Measurements from ENCODE around the gene BPIFB6.

The BPIFB6 gene

DNA sequence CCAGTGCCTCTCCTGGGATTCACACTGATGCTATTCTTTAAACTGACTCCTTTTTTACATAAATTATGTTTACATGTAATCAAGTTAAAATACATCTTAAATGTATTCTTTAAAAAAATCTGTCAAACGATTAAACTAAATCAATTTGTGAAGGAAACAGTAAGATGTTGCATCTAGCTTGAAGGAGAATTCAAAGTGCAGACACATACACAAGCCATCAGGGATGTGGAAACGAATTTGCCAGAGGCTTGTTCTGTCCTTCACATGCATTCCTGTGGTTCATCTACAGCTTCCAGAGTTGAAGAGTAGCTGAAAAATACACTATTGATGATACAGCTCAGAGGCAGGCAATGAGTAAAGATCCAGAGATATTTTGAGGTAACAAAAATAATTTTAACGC, 15.0 kb downstream of the BPIFB6 start:
- Mint-ChIP-seq H3K27ac (no peak overlapping the region), H3K36me3 (ENCODE audit: low read depth) (peaks cover 2% of the 10 kb centered on the region), H3K9me3 (peaks cover 18% of the 10 kb centered on the region), H3K4me1 (ENCODE audit: low read depth) (no peaks in the 10 kb centered on the region), H3K4me3 (no peak overlapping the region), H3K27me3 (no peaks in the 10 kb centered on the region)
- DNase-seq = no peak

- Mint-ChIP-seq H3K27ac (no peak overlapping the region), H3K9me3 (peaks cover 2% of the 10 kb centered on the region), H3K4me3 (no peak overlapping the region), H3K27me3 (no peaks in the 10 kb centered on the region), H3K36me3 (ENCODE audit: low read depth) (no peaks in the 10 kb centered on the region), H3K4me1 (ENCODE audit: low read depth) (no peaks in the 10 kb centered on the region)
- no peak for DNase-seq
These were observed 19.9 kb downstream of the BPIFB6 start for GRCh38 chr20:33051333-33051732.

GRCh38 chr20:33053291-33054106, 22.1 kb downstream of the BPIFB6 start, which contains the start of gene BPIFB3:
TSS of gene BPIFB3 (plus strand) at chr20:33053903. CDS start at chr20:33055436, 1,533 bp downstream.
- Mint-ChIP-seq H3K27ac (no peak within 1 kb of the TSS), H3K4me1 (ENCODE audit: low read depth) (no peaks in the 10 kb centered on the region), H3K36me3 (ENCODE audit: low read depth) (no peaks in the 10 kb centered on the region), H3K9me3 (no peaks in the 10 kb centered on the region), H3K27me3 (no peaks in the 10 kb centered on the region), H3K4me3 (no peak within 1 kb of the TSS)
- DNase-seq = no peak

GRCh38 chr20:33054381-33054780, 22.9 kb downstream of the BPIFB6 start:
- no peaks in the 10 kb centered on the region for H3K4me1 Mint-ChIP-seq (ENCODE audit: low read depth)
- DNase-seq = no peak
- H3K27me3 Mint-ChIP-seq = no peaks in the 10 kb centered on the region
- H3K9me3 Mint-ChIP-seq = no peaks in the 10 kb centered on the region
- no peak overlapping the region for H3K27ac Mint-ChIP-seq
- no peak overlapping the region for H3K4me3 Mint-ChIP-seq
- no peaks in the 10 kb centered on the region for H3K36me3 Mint-ChIP-seq (ENCODE audit: low read depth)

DNA sequence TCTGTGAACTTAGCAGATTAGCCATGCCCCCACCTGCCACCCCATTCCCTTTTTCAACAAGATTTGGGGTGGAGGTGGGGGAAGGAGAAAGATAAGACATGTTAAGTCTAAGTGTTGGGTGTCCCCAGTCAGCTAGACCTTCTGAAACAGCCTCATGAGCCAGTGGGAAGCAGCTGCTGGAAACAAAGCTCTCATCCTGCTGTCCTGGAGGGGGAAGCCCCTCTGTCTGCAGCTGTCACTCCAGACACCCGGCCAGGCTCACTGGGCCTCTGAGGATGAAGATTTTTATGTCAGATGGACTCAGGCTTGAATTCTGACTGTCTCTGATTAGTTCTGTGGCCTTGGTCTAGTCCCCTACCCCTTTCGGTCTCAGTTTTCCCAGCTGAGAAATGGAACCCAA, 23.3 kb downstream of the BPIFB6 start:
- no peak overlapping the region for H3K27ac Mint-ChIP-seq
- no peak for DNase-seq

GRCh38 chr20:33059136-33059535, 27.7 kb downstream of the BPIFB6 start:
- H3K9me3 Mint-ChIP-seq = no peaks in the 10 kb centered on the region
- no peak overlapping the region for H3K4me3 Mint-ChIP-seq
- H3K4me1 Mint-ChIP-seq (ENCODE audit: low read depth) = no peaks in the 10 kb centered on the region
- no peak overlapping the region for H3K27ac Mint-ChIP-seq
- H3K36me3 Mint-ChIP-seq (ENCODE audit: low read depth) = no peaks in the 10 kb centered on the region
- DNase-seq = no peak
- no peaks in the 10 kb centered on the region for H3K27me3 Mint-ChIP-seq

More for the DNA sequence above, 23.3 kb downstream of the BPIFB6 start:
- Mint-ChIP-seq H3K4me1 (ENCODE audit: low read depth) (no peaks in the 10 kb centered on the region), H3K4me3 (no peak overlapping the region), H3K36me3 (ENCODE audit: low read depth) (no peaks in the 10 kb centered on the region), H3K9me3 (no peaks in the 10 kb centered on the region), H3K27me3 (no peaks in the 10 kb centered on the region)

- no peaks in the 10 kb centered on the region for H3K36me3 Mint-ChIP-seq (ENCODE audit: low read depth)
- no peak overlapping the region for H3K4me3 Mint-ChIP-seq
These were observed 28.4 kb downstream of the BPIFB6 start for GRCh38 chr20:33059741-33060390.

GRCh38 chr20:33061658-33062028, 30.2 kb downstream of the BPIFB6 start:
- no peaks in the 10 kb centered on the region for H3K27me3 Mint-ChIP-seq
- no peak overlapping the region for H3K4me3 Mint-ChIP-seq
- no peak overlapping the region for H3K27ac Mint-ChIP-seq
- H3K36me3 Mint-ChIP-seq (ENCODE audit: low read depth) = no peaks in the 10 kb centered on the region
- no peak for DNase-seq
- H3K9me3 Mint-ChIP-seq = no peaks in the 10 kb centered on the region
- H3K4me1 Mint-ChIP-seq (ENCODE audit: low read depth) = no peaks in the 10 kb centered on the region

More at GRCh38 chr20:33059741-33060390, 28.4 kb downstream of the BPIFB6 start:
- Mint-ChIP-seq H3K27me3 (no peaks in the 10 kb centered on the region), H3K9me3 (no peaks in the 10 kb centered on the region), H3K27ac (no peak overlapping the region), H3K4me1 (ENCODE audit: low read depth) (no peaks in the 10 kb centered on the region)
- no peak for DNase-seq

GRCh38 chr20:33062105-33062824, 30.8 kb downstream of the BPIFB6 start:
- H3K36me3 Mint-ChIP-seq (ENCODE audit: low read depth) = no peaks in the 10 kb centered on the region
- no peaks in the 10 kb centered on the region for H3K27me3 Mint-ChIP-seq
- no peaks in the 10 kb centered on the region for H3K9me3 Mint-ChIP-seq
- no peak for DNase-seq
- H3K4me1 Mint-ChIP-seq (ENCODE audit: low read depth) = no peaks in the 10 kb centered on the region
- H3K4me3 Mint-ChIP-seq = no peak overlapping the region
- no peak overlapping the region for H3K27ac Mint-ChIP-seq

- no peaks in the 10 kb centered on the region for H3K27me3 Mint-ChIP-seq
- H3K36me3 Mint-ChIP-seq (ENCODE audit: low read depth) = no peaks in the 10 kb centered on the region
- no peak overlapping the region for H3K27ac Mint-ChIP-seq
- no peak overlapping the region for H3K4me3 Mint-ChIP-seq
- no peaks in the 10 kb centered on the region for H3K9me3 Mint-ChIP-seq
- no peak for DNase-seq
- H3K4me1 Mint-ChIP-seq (ENCODE audit: low read depth) = peaks cover under 1% of the 10 kb centered on the region
These were observed 31.3 kb downstream of the BPIFB6 start for GRCh38 chr20:33062825-33063149.

DNA sequence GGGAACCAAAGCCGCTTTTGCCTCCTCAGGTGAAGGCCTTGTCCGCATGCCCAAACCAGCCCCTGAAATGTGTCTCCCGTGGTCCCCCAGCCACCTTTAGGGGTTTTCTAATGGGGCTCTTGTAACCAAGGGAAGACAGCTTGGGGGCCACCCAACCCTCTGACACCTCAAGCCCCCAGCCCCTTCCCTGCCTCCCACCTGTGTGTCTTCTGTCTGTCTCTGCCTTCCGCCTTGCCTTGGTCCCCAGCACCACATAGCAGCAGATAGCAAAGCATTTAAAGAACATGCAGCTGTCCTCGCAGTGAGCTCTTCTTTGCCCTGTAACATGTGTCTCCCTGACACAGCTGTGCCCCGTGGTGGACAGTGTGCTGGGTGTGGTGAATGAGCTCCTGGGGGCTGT, 31.8 kb downstream of the BPIFB6 start:
- H3K4me1 Mint-ChIP-seq (ENCODE audit: low read depth) = peaks cover 5% of the 10 kb centered on the region
- no peaks in the 10 kb centered on the region for H3K36me3 Mint-ChIP-seq (ENCODE audit: low read depth)
- no peaks in the 10 kb centered on the region for H3K9me3 Mint-ChIP-seq
- H3K27me3 Mint-ChIP-seq = no peaks in the 10 kb centered on the region
- H3K4me3 Mint-ChIP-seq = no peak overlapping the region
- H3K27ac Mint-ChIP-seq = no peak overlapping the region
- no peak for DNase-seq

DNA sequence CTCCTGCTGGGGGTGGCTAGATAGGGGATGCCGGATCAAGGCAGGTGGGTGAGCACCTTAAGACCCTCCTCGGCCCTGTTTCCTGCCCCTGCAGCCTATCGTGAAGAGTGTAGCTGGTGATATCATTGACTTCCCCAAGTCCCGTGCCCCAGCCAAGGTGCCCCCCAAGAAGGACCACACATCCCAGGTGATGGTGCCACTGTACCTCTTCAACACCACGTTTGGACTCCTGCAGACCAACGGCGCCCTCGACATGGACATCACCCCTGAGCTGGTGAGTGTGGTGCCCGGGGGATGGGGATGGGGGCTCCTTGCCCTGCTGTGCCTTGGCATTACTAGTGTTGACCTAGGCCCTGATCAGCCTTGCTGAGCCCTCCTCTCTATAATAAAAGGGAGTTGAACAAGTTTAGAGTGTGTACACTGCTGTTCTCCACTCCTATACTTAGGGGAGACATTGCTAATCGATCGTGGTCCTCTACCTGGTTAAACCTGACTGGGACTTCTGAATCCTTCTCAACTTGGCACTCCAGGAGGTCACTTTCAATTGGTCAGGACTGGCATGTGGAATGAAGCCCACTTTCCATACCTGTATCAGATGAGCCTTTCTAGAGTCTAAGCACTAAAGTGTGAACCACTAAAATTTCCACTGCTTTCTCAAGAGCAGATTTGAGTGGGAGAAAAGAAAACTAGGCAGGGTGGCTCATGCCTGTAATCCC, 33.3 kb downstream of the BPIFB6 start:
- Mint-ChIP-seq H3K36me3 (ENCODE audit: low read depth) (no peaks in the 10 kb centered on the region), H3K4me3 (no peak overlapping the region), H3K4me1 (ENCODE audit: low read depth) (peaks cover 8% of the 10 kb centered on the region), H3K27me3 (no peaks in the 10 kb centered on the region), H3K9me3 (no peaks in the 10 kb centered on the region), H3K27ac (no peak overlapping the region)
- no peak for DNase-seq

- peaks cover 8% of the 10 kb centered on the region for H3K4me1 Mint-ChIP-seq (ENCODE audit: low read depth)
- H3K9me3 Mint-ChIP-seq = no peaks in the 10 kb centered on the region
- no peaks in the 10 kb centered on the region for H3K36me3 Mint-ChIP-seq (ENCODE audit: low read depth)
- no peak overlapping the region for H3K27ac Mint-ChIP-seq
- no peaks in the 10 kb centered on the region for H3K27me3 Mint-ChIP-seq
- no peak for DNase-seq
- no peak overlapping the region for H3K4me3 Mint-ChIP-seq
These were observed 34.3 kb downstream of the BPIFB6 start for GRCh38 chr20:33065785-33066184.

DNA sequence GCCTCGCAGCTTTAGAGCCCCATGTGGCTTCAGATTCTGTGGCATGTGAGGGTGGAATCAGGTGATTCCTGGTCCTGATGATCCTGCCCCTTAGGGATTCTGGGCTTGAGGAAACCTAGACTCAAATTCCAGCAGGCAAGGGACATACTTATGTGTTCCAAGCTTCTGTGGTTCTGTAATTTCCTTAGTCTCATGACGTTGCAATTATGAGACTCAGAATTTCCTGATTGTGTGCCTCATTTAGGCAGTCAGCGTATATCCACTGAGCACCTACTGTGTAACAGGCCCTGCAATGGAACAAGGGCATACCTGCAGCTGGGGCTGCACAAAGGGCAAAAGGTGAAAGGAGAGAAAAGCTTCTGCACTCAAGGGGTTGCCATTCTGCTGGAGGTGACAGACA, 36.4 kb downstream of the BPIFB6 start:
- H3K4me1 Mint-ChIP-seq (ENCODE audit: low read depth) = peaks cover 8% of the 10 kb centered on the region
- no peaks in the 10 kb centered on the region for H3K36me3 Mint-ChIP-seq (ENCODE audit: low read depth)
- no peak overlapping the region for H3K4me3 Mint-ChIP-seq
- H3K27me3 Mint-ChIP-seq = no peaks in the 10 kb centered on the region
- DNase-seq = no peak
- H3K27ac Mint-ChIP-seq = peak overlapping the region; percentile 3
- no peaks in the 10 kb centered on the region for H3K9me3 Mint-ChIP-seq
